CD4-positive, alpha-beta T cell treated with Interleukin-6 at 100 ng/mL for 8 hours (primary cell): ENCODE results near the gene BPIFB1.

Source experiments
- DNase-seq: peaks from one replicate; pipeline ENCODE4 v3.0.0-alpha.2; 2020; ENCODE audit warnings: mixed read lengths, low spot score

The BPIFB1 gene

GRCh38 chr20:33296206-33296605 is 13.2 kb downstream of the BPIFB1 start:
- no peak for DNase-seq

- no peak for DNase-seq
Measured at GRCh38 chr20:33298391-33298790, 15.4 kb downstream of the BPIFB1 start.

- peak; percentile 55 for DNase-seq
Measured at GRCh38 chr20:33299111-33299603, 16.1 kb downstream of the BPIFB1 start.

GRCh38 chr20:33301192-33301930 is 18.3 kb downstream of the BPIFB1 start:
- DNase-seq = no peak

- no peak for DNase-seq
Measured at GRCh38 chr20:33303595-33303994, 20.6 kb downstream of the BPIFB1 start.

GRCh38 chr20:33304046-33304445 is 21.0 kb downstream of the BPIFB1 start:
- no peak for DNase-seq

- no peak for DNase-seq
Measured at GRCh38 chr20:33305589-33306057, 22.6 kb downstream of the BPIFB1 start.

GRCh38 chr20:33306228-33306627 is 23.2 kb downstream of the BPIFB1 start:
- no peak for DNase-seq

GRCh38 chr20:33306807-33307206 is 23.8 kb downstream of the BPIFB1 start:
- no peak for DNase-seq

GRCh38 chr20:33308668-33309067 is 25.7 kb downstream of the BPIFB1 start:
- DNase-seq = no peak

- no peak for DNase-seq
Measured at GRCh38 chr20:33309631-33310030, 26.6 kb downstream of the BPIFB1 start.

GRCh38 chr20:33310327-33310899 is 27.4 kb downstream of the BPIFB1 start:
- no peak for DNase-seq

- no peak for DNase-seq
Measured at GRCh38 chr20:33311011-33311410, 28.0 kb downstream of the BPIFB1 start.

- DNase-seq = no peak
Measured at GRCh38 chr20:33311996-33312395, 29.0 kb downstream of the BPIFB1 start.

- no peak for DNase-seq
Measured at GRCh38 chr20:33312583-33312982, 29.6 kb downstream of the BPIFB1 start.

- no peak for DNase-seq
Measured at GRCh38 chr20:33313686-33314314, 30.8 kb downstream of the BPIFB1 start.

- DNase-seq = no peak
Measured at GRCh38 chr20:33316343-33316742, 33.3 kb downstream of the BPIFB1 start.

- no peak for DNase-seq
Measured at GRCh38 chr20:33316958-33317357, 33.9 kb downstream of the BPIFB1 start.

- no peak for DNase-seq
Measured at GRCh38 chr20:33317424-33318095, 34.5 kb downstream of the BPIFB1 start.

GRCh38 chr20:33318096-33318429 is 35.0 kb downstream of the BPIFB1 start:
- DNase-seq = no peak

- DNase-seq = no peak
Measured at GRCh38 chr20:33320006-33320405, 37.0 kb downstream of the BPIFB1 start.

GRCh38 chr20:33322456-33322855 is 39.4 kb downstream of the BPIFB1 start:
- no peak for DNase-seq

- DNase-seq = no peak
Measured at GRCh38 chr20:33323236-33323635, 40.2 kb downstream of the BPIFB1 start.
